ENCODE measurements around the gene UBE2L5.

- TF ChIP-seq CTCF (IDR thresholded peaks at IDR 0.05): no peak
- TF ChIP-seq POLR2A (IDR thresholded peaks at IDR 0.05): no peak
- no peak for TF ChIP-seq POLR2AphosphoS5 (IDR thresholded peaks at IDR 0.05)
Measured at GRCh38 chr13:30375265-30375835, 46.9 kb upstream of the UBE2L5 start.
